AG08395 (cell line): Measurements from ENCODE around the gene GJA8.
"Not testable (repeated sequence)": the region's sequence is repeated elsewhere in the genome, so short reads cannot be mapped to it uniquely, and the experiment has no call there.

Experiments used
- DNase-seq: peaks from one replicate; pipeline ENCODE4 v3.0.0; 2012; ENCODE audit warnings: mixed read lengths, low spot score

GJA8 gene

DNA sequence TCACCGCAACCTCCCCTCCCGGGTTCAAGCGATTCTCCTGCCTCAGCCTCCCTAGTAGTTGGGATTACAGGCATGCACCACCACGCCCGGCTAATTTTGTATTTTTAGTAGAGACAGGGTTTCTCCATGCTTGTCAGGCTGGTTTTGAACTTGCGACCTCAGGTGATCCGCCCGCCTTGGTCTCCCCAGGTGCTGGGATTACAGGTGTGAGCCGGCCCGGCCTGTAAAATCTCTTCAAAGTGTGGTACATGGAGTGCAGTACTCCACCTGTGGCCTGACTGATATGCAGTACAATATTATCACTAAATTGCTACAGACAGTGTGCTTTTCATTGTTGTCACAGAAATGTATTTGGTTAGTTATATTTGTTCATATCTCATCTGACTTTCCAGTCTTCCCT, 25.1 kb downstream of the GJA8 start:
- DNase-seq = not testable (repeated sequence)

- DNase-seq = peak; percentile 78
Observed at GRCh38 chr1:147928236-147929132, 25.9 kb downstream of the GJA8 start, which contains the start of gene GPR89B. TSS of gene GPR89B (plus strand) at chr1:147928420. CDS start at chr1:147928537, 117 bp downstream.

- DNase-seq = not testable (repeated sequence)
Observed at GRCh38 chr1:147931137-147931536, 28.5 kb downstream of the GJA8 start.

GRCh38 chr1:147935296-147935695, 32.7 kb downstream of the GJA8 start:
- DNase-seq = not testable (repeated sequence)

DNA sequence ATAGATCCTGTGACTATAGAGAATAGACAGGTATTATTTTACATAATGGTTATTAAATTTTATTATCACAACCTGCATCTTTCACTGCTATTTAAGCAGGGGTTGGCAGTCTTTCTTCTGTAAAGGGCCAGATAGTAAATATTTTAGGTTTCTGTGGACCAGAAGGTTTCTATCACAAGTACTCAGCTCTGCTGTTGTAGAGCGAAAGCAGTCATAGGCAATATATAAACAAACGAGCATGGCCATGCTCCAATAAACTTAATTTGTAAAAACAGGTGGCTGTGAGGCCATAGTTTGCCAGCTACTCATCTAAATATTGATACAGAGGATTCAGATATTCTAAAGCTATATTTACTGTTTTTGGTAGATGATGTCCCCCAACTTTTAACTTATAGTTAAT, 37.9 kb downstream of the GJA8 start:
- not testable (repeated sequence) for DNase-seq

DNA sequence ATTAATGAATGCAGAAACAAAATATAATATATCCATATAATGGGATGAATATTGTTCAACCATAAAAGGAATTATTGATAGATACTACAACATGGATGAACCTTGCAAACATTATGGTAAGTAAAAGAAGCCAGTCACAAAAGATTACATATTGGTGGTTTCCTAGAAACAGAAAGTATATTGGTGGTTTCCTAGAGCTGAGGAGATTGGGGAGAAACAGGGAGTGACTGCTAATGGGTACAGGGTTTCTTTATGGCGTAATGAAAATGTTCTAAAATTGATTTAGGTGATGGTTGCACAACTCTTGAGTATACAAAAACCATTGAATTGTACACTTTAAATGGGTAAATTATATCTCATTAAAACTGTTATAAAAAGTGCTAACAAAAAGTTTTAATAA, 40.0 kb downstream of the GJA8 start:
- DNase-seq = not testable (repeated sequence)

DNA sequence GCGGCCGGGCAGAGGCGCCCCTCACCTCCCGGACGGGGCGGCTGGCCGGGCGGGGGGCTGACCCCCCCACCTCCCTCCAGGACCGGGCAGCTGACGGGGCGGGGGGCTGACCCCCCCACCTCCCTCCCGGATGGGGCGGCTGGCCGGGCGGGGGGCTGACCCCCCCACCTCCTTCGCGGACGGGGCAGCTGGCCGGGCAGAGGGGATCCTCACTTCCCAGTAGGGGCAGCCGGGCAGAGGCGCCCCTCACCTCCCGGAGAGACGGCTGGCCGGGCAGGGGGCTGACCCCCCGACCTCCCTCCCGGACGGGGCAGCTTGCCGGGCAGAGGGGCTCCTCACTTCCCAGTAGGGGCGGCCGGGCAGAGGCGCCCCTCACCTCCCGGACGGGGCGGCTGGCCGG, 46.9 kb downstream of the GJA8 start:
- not testable (repeated sequence) for DNase-seq
